DND-41 (cell line): ENCODE measurements around the gene INTU.

Experiments
- ATAC-seq: fragments of 200-7000 bp; cut with Tn5 transposase; 3 replicates; pipeline ENCODE4 v1.9.1; 2021; ENCODE audit warnings: low read depth; ENCODE audit not compliant: insufficient read depth
- DNase-seq: peaks from one replicate; pipeline ENCODE4 v3.0.0-alpha.2; 2020
- H2AFZ ChIP-seq: 2 replicates; pipeline ENCODE4 v1.6.0; 2012; ENCODE audit warnings: low read depth, low read length
- H3K27ac ChIP-seq: 2 replicates; pipeline ENCODE4 v1.5.1; 2012; ENCODE audit warnings: low read length, inconsistent platforms
- H3K27me3 ChIP-seq: fragments of 200-600 bp; sonication (generic); 2 replicates; pipeline ENCODE4 v1.6.0; 2012; ENCODE audit warnings: low read length, mild to moderate bottlenecking, inconsistent platforms; ENCODE audit not compliant: insufficient read depth, poor library complexity
- H3K36me3 ChIP-seq: 2 replicates; pipeline ENCODE4 v1.5.1; 2012; ENCODE audit warnings: low read length, inconsistent platforms; ENCODE audit not compliant: insufficient read depth
- H3K4me1 ChIP-seq: 2 replicates; pipeline ENCODE4 v1.5.1; 2012; ENCODE audit warnings: mild to moderate bottlenecking, low read length; ENCODE audit not compliant: insufficient read depth
- H3K4me2 ChIP-seq: 2 replicates; pipeline ENCODE4 v1.6.0; 2012; ENCODE audit warnings: mild to moderate bottlenecking, moderate library complexity, low read length, inconsistent platforms; ENCODE audit not compliant: insufficient read depth
- H3K4me3 ChIP-seq, 2 experiments: fragments of 200-600 bp in 1 of 2; shearing (Covaris generic) in 1 of 2; 2 replicates each; pipeline ENCODE4 v1.5.1; 2012 to 2016; ENCODE audit warnings: inconsistent platforms in 2 of 2, low read length in 2 of 2, mild to moderate bottlenecking in 2 of 2, low read depth in 1 of 2, moderate library complexity in 1 of 2
- H3K79me2 ChIP-seq: 2 replicates; pipeline ENCODE4 v1.6.0; 2012; ENCODE audit warnings: low read length, inconsistent platforms; ENCODE audit not compliant: insufficient read depth
- H3K9ac ChIP-seq: 2 replicates; pipeline ENCODE4 v1.6.0; 2012; ENCODE audit warnings: low read depth, mild to moderate bottlenecking, inconsistent platforms, low read length, moderate library complexity
- H3K9me3 ChIP-seq: 2 replicates; pipeline ENCODE4 v1.5.1; 2012; ENCODE audit warnings: low read length, moderate library complexity, mild to moderate bottlenecking, inconsistent platforms; ENCODE audit not compliant: insufficient read depth, severe bottlenecking
- H4K20me1 ChIP-seq: 2 replicates; pipeline ENCODE4 v1.6.0; 2012; ENCODE audit warnings: low read length; ENCODE audit not compliant: insufficient read depth
- EZH2 ChIP-seq: IDR thresholded peaks from 3 replicates; pipeline ENCODE4 v1.6.1; 2012; ENCODE audit warnings: borderline replicate concordance, low read depth, mild to moderate bottlenecking, moderate library complexity, low read length, inconsistent platforms; ENCODE audit not compliant: severe bottlenecking
- TF ChIP-seq, protein P1 (sequence below): IDR thresholded peaks from 2 replicates; pipeline ENCODE4 v1.5.1; 2012; ENCODE audit warnings: borderline replicate concordance, low read length, moderate library complexity, mild to moderate bottlenecking; ENCODE audit not compliant: poor library complexity, severe bottlenecking; ENCODE audit errors: extremely low read depth

Gene INTU

DNA sequence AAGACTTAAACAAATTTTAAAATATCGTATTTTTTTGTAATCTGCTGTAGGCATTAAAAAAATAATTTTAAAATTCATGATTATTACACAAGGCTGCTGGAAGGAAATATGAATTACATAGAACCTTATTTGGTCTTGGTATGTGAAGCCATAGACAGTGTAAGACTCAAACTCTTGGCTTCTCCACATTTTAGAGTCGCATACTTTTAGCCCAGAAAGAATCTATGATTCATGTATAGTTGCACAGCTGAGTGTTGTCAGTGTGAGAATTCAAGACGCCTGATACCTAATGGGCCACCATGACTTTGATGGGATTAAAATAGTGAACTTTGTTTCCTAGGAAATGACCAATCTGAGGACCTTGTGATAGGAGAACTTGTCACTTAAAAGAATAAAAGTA lies 1.4 kb downstream of the INTU start:
- H3K27ac ChIP-seq: no peak overlapping the region
- ATAC-seq (no peak), DNase-seq (no peak)
- H3K4me2 ChIP-seq: no peak overlapping the region
- no peaks in the 10 kb centered on the region for H3K36me3 ChIP-seq
- H3K27me3 ChIP-seq: no peaks in the 10 kb centered on the region
- H3K4me1 ChIP-seq: no peaks in the 10 kb centered on the region
- no peak overlapping the region for H3K4me3 ChIP-seq
- TF ChIP-seq, protein P1, sequence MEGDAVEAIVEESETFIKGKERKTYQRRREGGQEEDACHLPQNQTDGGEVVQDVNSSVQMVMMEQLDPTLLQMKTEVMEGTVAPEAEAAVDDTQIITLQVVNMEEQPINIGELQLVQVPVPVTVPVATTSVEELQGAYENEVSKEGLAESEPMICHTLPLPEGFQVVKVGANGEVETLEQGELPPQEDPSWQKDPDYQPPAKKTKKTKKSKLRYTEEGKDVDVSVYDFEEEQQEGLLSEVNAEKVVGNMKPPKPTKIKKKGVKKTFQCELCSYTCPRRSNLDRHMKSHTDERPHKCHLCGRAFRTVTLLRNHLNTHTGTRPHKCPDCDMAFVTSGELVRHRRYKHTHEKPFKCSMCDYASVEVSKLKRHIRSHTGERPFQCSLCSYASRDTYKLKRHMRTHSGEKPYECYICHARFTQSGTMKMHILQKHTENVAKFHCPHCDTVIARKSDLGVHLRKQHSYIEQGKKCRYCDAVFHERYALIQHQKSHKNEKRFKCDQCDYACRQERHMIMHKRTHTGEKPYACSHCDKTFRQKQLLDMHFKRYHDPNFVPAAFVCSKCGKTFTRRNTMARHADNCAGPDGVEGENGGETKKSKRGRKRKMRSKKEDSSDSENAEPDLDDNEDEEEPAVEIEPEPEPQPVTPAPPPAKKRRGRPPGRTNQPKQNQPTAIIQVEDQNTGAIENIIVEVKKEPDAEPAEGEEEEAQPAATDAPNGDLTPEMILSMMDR: no peak
- TF ChIP-seq EZH2: no peak
- H4K20me1 ChIP-seq: no peaks in the 10 kb centered on the region
- H3K9ac ChIP-seq: no peak overlapping the region
- no peak overlapping the region for H2AFZ ChIP-seq
- H3K79me2 ChIP-seq: no peaks in the 10 kb centered on the region
- no peaks in the 10 kb centered on the region for H3K9me3 ChIP-seq

DNA sequence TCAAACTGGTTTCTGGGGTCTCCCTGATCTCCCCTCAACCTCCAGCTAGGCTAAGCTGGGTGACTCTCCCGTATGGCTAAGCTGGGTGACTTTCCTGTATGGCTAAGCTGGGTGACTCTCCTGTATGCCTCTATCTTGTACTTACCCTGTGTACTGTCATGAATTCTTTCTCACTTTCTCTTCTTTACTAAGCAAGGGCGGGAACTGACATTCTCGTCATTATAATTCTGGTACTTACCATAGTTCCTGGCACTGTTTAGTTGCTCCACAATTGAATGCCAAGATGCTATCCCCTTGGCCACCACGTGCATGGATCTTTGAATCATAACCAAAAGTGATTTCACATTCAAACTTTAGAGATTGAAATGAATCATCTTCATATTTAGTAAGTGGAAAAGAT lies 8.8 kb downstream of the INTU start:
- Histone ChIP-seq H3K9ac (no peak overlapping the region), H4K20me1 (no peaks in the 10 kb centered on the region), H3K4me2 (no peak overlapping the region), H2AFZ (no peak overlapping the region), H3K9me3 (no peaks in the 10 kb centered on the region), H3K79me2 (no peaks in the 10 kb centered on the region), H3K4me1 (no peaks in the 10 kb centered on the region), H3K27me3 (peaks cover 4% of the 10 kb centered on the region), H3K27ac (no peak overlapping the region), H3K4me3 (no peak overlapping the region), H3K36me3 (no peaks in the 10 kb centered on the region)
- TF ChIP-seq, protein P1: no peak
- TF ChIP-seq EZH2: no peak
- DNase-seq: no peak
- ATAC-seq: no peak

DNA sequence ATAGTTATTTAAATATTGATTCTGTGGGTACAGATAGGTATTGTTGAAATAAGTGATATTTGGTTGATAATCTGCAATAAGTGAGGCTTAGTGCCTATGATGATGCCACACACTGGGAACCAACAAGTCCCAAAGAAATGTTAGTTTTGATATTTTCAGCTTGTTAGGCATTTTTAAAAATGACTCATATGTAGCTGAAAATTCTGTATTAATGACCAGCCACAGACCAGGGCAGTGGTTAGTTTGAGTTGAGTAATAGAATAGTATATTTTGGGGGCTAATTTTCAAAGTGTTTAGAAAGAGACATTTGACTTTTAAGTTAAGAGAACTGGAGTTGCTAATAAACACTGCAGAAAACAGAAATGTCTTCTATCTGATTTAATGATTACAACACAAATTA lies 9.4 kb downstream of the INTU start:
- Histone ChIP-seq H3K27me3 (peaks cover 4% of the 10 kb centered on the region), H4K20me1 (no peaks in the 10 kb centered on the region), H2AFZ (no peak overlapping the region), H3K9me3 (no peaks in the 10 kb centered on the region), H3K9ac (no peak overlapping the region), H3K4me1 (no peaks in the 10 kb centered on the region), H3K27ac (no peak overlapping the region), H3K36me3 (no peaks in the 10 kb centered on the region), H3K79me2 (no peaks in the 10 kb centered on the region), H3K4me3 (no peak overlapping the region), H3K4me2 (no peak overlapping the region)
- no peak for TF ChIP-seq EZH2
- TF ChIP-seq, protein P1: no peak
- DNase-seq (no peak), ATAC-seq (no peak)

DNA sequence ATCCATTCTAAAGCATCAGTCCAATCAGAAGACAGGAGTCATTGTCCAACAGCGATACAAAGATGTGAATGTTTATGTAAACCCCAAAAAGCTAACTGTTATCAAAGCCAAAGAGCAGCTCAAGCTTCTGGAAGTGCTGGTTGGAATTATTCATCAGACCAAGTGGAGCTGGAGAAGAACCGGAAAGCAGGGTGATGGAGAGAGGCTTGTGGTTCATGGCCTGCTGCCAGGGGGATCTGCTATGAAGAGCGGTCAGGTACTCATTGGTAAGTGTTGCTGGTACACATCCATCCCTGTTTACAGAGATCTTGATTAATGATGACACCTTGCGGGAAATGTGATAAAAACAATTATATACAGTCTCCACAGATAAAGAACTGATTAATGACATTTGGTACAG lies 11.0 kb downstream of the INTU start:
- no peaks in the 10 kb centered on the region for H3K79me2 ChIP-seq
- H3K9ac ChIP-seq: no peak overlapping the region
- no peaks in the 10 kb centered on the region for H4K20me1 ChIP-seq
- H2AFZ ChIP-seq: no peak overlapping the region
- H3K36me3 ChIP-seq: no peaks in the 10 kb centered on the region
- peaks cover 4% of the 10 kb centered on the region for H3K27me3 ChIP-seq
- H3K9me3 ChIP-seq: no peaks in the 10 kb centered on the region
- H3K4me3 ChIP-seq: no peak overlapping the region
- ATAC-seq (no peak), DNase-seq (no peak)
- no peak overlapping the region for H3K27ac ChIP-seq
- TF ChIP-seq, protein P1: no peak
- TF ChIP-seq EZH2: no peak
- H3K4me2 ChIP-seq: no peak overlapping the region
- no peaks in the 10 kb centered on the region for H3K4me1 ChIP-seq
